ENCODE measurements around the gene PGA3. TPM values are rescaled to one million over a fixed set of nuclear protein-coding genes. Genes with fewer than 3 reads are reported as not detected.
"Not testable (repeated sequence)": the region's sequence is repeated elsewhere in the genome, so short reads cannot be mapped to it uniquely, and the experiment has no call there.

Gene PGA3
- total RNA-seq (not detected), total RNA-seq (0 to 0.08 (median 0) reads per million in 172 experiments)
- polyA plus RNA-seq (2013, experiment 1 of 2), result 0.32 TPM
- polyA plus RNA-seq (2013, experiment 2 of 2), result 0.08 TPM

- H3K4me3 ChIP-seq (ENCODE audit: low read length); H3K4me3 Mint-ChIP-seq; H3K27ac ChIP-seq (ENCODE audit: low read depth in 1 of 2, low read length in 2 of 2); H3K36me3 Mint-ChIP-seq (ENCODE audit: low read depth); ATAC-seq (ENCODE audit: poor library complexity); H3K27ac Mint-ChIP-seq; CTCF ChIA-PET; DNase-seq; H3K4me1 Mint-ChIP-seq (ENCODE audit: low read depth); H3K27me3 ChIP-seq (ENCODE audit: control insufficient read depth in 1 of 2, insufficient read depth in 2 of 2, low read length in 2 of 2); H3K4me1 ChIP-seq (ENCODE audit: insufficient read depth, low read length); H3K9me3 Mint-ChIP-seq; H3K9me3 ChIP-seq (ENCODE audit: control insufficient read depth in 1 of 2, insufficient read depth in 1 of 2, low read length in 2 of 2); H3K36me3 ChIP-seq (ENCODE audit: insufficient read depth, low read length): not testable (repeated sequence)
- peaks cover 11% of the 10 kb centered on the region for H3K27me3 Mint-ChIP-seq
- intact Hi-C loops (cut with DNase I, micrococcal nuclease), result loop anchor here in 1 of 2 experiments (10.0 kb wide), 1 partner anchor 72 kb away; no protein-coding TSS in a partner anchor
- POLR2A ChIA-PET, result interaction anchor here (0.7 kb wide), 1 partner anchor 275 kb away, joined by 3 read pairs; no protein-coding TSS in a partner anchor
Observed at GRCh38 chr11:61202950-61203746, at the start of gene PGA3. PGA3 (plus strand) TSS chr11:61203515; CDS start chr11:61203565, 50 bp downstream.

- Mint-ChIP-seq H3K27me3 (no peaks in the 10 kb centered on the region), H3K27ac (no peak overlapping the region), H3K9me3 (peaks cover 5% of the 10 kb centered on the region), H3K4me3 (no peak overlapping the region), H3K36me3 (ENCODE audit: low read depth) (peaks cover 30% of the 10 kb centered on the region), H3K4me1 (ENCODE audit: low read depth) (peaks cover 23% of the 10 kb centered on the region)
- H3K9me3 ChIP-seq (ENCODE audit: control insufficient read depth in 1 of 2, insufficient read depth in 1 of 2, low read length in 2 of 2), result peaks cover 5 to 15% of the 10 kb centered on the region in 2 experiments
- ChIA-PET CTCF (interaction anchor here (0.6 kb wide), 1 partner anchor 73 kb away, joined by 3 read pairs; no protein-coding TSS in a partner anchor), POLR2A (no interaction called here)
- no peak overlapping the region for H3K27ac ChIP-seq (ENCODE audit: low read depth in 1 of 2, low read length in 2 of 2)
- H3K36me3 ChIP-seq (ENCODE audit: insufficient read depth, low read length), result peaks cover 7% of the 10 kb centered on the region
- DNase-seq (no peak), ATAC-seq (ENCODE audit: poor library complexity) (no peak)
- intact Hi-C loops (cut with DNase I, micrococcal nuclease), result no loop called here
- H3K4me1 ChIP-seq (ENCODE audit: insufficient read depth, low read length), result no peaks in the 10 kb centered on the region
- no peak overlapping the region for H3K4me3 ChIP-seq (ENCODE audit: low read length)
- no peaks in the 10 kb centered on the region for H3K27me3 ChIP-seq (ENCODE audit: control insufficient read depth in 1 of 2, insufficient read depth in 2 of 2, low read length in 2 of 2)
- no peak for TF ChIP-seq CTCF (IDR thresholded peaks at IDR 0.05)
Observed at GRCh38 chr11:61153593-61154095, 49.7 kb upstream of the PGA3 start.

GRCh38 chr11:61154528-61154927, 48.8 kb upstream of the PGA3 start:
- Mint-ChIP-seq H3K4me3 (no peak overlapping the region), H3K4me1 (ENCODE audit: low read depth) (peaks cover 29% of the 10 kb centered on the region), H3K27ac (no peak overlapping the region), H3K36me3 (ENCODE audit: low read depth) (peaks cover 30% of the 10 kb centered on the region), H3K27me3 (no peaks in the 10 kb centered on the region), H3K9me3 (peaks cover 5% of the 10 kb centered on the region)
- DNase-seq (no peak), ATAC-seq (ENCODE audit: poor library complexity) (no peak)
- CTCF ChIA-PET, result no interaction called here
- intact Hi-C loops (cut with DNase I, micrococcal nuclease), result no loop called here
- H3K27ac ChIP-seq (ENCODE audit: low read depth in 1 of 2, low read length in 2 of 2), result no peak overlapping the region
- no peak overlapping the region for H3K4me3 ChIP-seq (ENCODE audit: low read length)
- TF ChIP-seq CTCF (IDR thresholded peaks at IDR 0.05), result no peak
- H3K9me3 ChIP-seq (ENCODE audit: control insufficient read depth in 1 of 2, insufficient read depth in 1 of 2, low read length in 2 of 2), result peaks cover 5 to 15% of the 10 kb centered on the region in 2 experiments
- POLR2A ChIA-PET, result no interaction called here
- H3K4me1 ChIP-seq (ENCODE audit: insufficient read depth, low read length), result no peaks in the 10 kb centered on the region
- peaks cover 7% of the 10 kb centered on the region for H3K36me3 ChIP-seq (ENCODE audit: insufficient read depth, low read length)
- H3K27me3 ChIP-seq (ENCODE audit: control insufficient read depth in 1 of 2, insufficient read depth in 2 of 2, low read length in 2 of 2), result no peaks in the 10 kb centered on the region
